ENCODE data around the gene CCDC154. TPM values are rescaled to one million over a fixed set of nuclear protein-coding genes. Genes with fewer than 3 reads are reported as not detected.
"Not testable (repeated sequence)": the region's sequence is repeated elsewhere in the genome, so short reads cannot be mapped to it uniquely, and the experiment has no call there.

CCDC154 gene
- total RNA-seq, 1 donor from 2014 or later, result 1.5 TPM

GRCh38 chr16:1470481-1471251 lies 26.3 kb upstream of the CCDC154 start:
- Mint-ChIP-seq H3K4me1 (ENCODE audit: low read depth, unreplicated experiment) (peaks cover 18% of the 10 kb centered on the region), H3K27ac (ENCODE audit: unreplicated experiment) (peak overlapping the region; percentile 80), H3K27me3 (ENCODE audit: low read depth, unreplicated experiment) (no peaks in the 10 kb centered on the region), H3K4me3 (ENCODE audit: unreplicated experiment) (peak overlapping the region; percentile 78), H3K9me3 (ENCODE audit: unreplicated experiment) (peaks cover 3% of the 10 kb centered on the region), H3K36me3 (ENCODE audit: low read depth, unreplicated experiment) (peaks cover 2% of the 10 kb centered on the region)
- Histone ChIP-seq H3K9ac (ENCODE audit: low read length) (no peak overlapping the region), H3K9me3 (ENCODE audit: insufficient read depth, low read depth, low read length) (no peaks in the 10 kb centered on the region), H3K4me1 (ENCODE audit: insufficient read depth, low read length) (peaks cover 29% of the 10 kb centered on the region), H3K27ac (ENCODE audit: low read depth, low read length) (peak overlapping the region; percentile 16), H2AFZ (ENCODE audit: low read depth, low read length) (no peak overlapping the region), H3K4me3 (ENCODE audit: insufficient read depth, low read depth, low read length) (no peak overlapping the region), H3K27me3 (ENCODE audit: insufficient read depth, low read length) (no peaks in the 10 kb centered on the region), H4K20me1 (ENCODE audit: insufficient read depth, low read length) (peaks cover 54% of the 10 kb centered on the region), H3K36me3 (ENCODE audit: insufficient read depth, low read length) (no peaks in the 10 kb centered on the region), H3K4me2 (ENCODE audit: low read length) (peak overlapping the region; percentile 68), H3K79me2 (ENCODE audit: insufficient read depth, low read length) (peaks cover 77% of the 10 kb centered on the region)
- DNase-seq (ENCODE audit: low read depth) (peak; percentile 44), FAIRE-seq (no peak)
- TF ChIP-seq CTCF (IDR thresholded peaks at IDR 0.05; ENCODE audit: insufficient read depth, low read depth, low read length) (no peak), EZH2 (IDR thresholded peaks at IDR 0.05; ENCODE audit: insufficient read depth, low read length) (no peak)

GRCh38 chr16:1469693-1470201 lies 25.4 kb upstream of the CCDC154 start:
- H3K4me3 ChIP-seq (ENCODE audit: insufficient read depth, low read depth, low read length), result no peak overlapping the region
- no peak overlapping the region for H3K4me3 Mint-ChIP-seq (ENCODE audit: unreplicated experiment)
- DNase-seq (ENCODE audit: low read depth), result no peak
- H3K27ac ChIP-seq (ENCODE audit: low read depth, low read length), result no peak overlapping the region
- no peaks in the 10 kb centered on the region for H3K27me3 ChIP-seq (ENCODE audit: insufficient read depth, low read length)
- H4K20me1 ChIP-seq (ENCODE audit: insufficient read depth, low read length), result peaks cover 57% of the 10 kb centered on the region
- peak overlapping the region; percentile 70 for H3K27ac Mint-ChIP-seq (ENCODE audit: unreplicated experiment)
- FAIRE-seq, result no peak
- H3K36me3 Mint-ChIP-seq (ENCODE audit: low read depth, unreplicated experiment), result peaks cover 5% of the 10 kb centered on the region
- no peak overlapping the region for H3K9ac ChIP-seq (ENCODE audit: low read length)
- peaks cover 23% of the 10 kb centered on the region for H3K4me1 ChIP-seq (ENCODE audit: insufficient read depth, low read length)
- H3K4me1 Mint-ChIP-seq (ENCODE audit: low read depth, unreplicated experiment), result peaks cover 18% of the 10 kb centered on the region
- no peaks in the 10 kb centered on the region for H3K9me3 Mint-ChIP-seq (ENCODE audit: unreplicated experiment)
- H3K4me2 ChIP-seq (ENCODE audit: low read length), result no peak overlapping the region
- H3K9me3 ChIP-seq (ENCODE audit: insufficient read depth, low read depth, low read length), result no peaks in the 10 kb centered on the region
- H3K79me2 ChIP-seq (ENCODE audit: insufficient read depth, low read length), result peaks cover 82% of the 10 kb centered on the region
- TF ChIP-seq EZH2 (IDR thresholded peaks at IDR 0.05; ENCODE audit: insufficient read depth, low read length) (no peak), CTCF (IDR thresholded peaks at IDR 0.05; ENCODE audit: insufficient read depth, low read depth, low read length) (no peak)
- H3K36me3 ChIP-seq (ENCODE audit: insufficient read depth, low read length), result no peaks in the 10 kb centered on the region
- no peak overlapping the region for H2AFZ ChIP-seq (ENCODE audit: low read depth, low read length)
- H3K27me3 Mint-ChIP-seq (ENCODE audit: low read depth, unreplicated experiment), result no peaks in the 10 kb centered on the region

GRCh38 chr16:1469141-1469540 lies 24.8 kb upstream of the CCDC154 start:
- not testable (repeated sequence) for H3K9me3 ChIP-seq (ENCODE audit: insufficient read depth, low read depth, low read length); H3K4me3 Mint-ChIP-seq (ENCODE audit: unreplicated experiment); H3K27ac ChIP-seq (ENCODE audit: low read depth, low read length); H3K9me3 Mint-ChIP-seq (ENCODE audit: unreplicated experiment); H3K36me3 Mint-ChIP-seq (ENCODE audit: low read depth, unreplicated experiment); H2AFZ ChIP-seq (ENCODE audit: low read depth, low read length); H3K27me3 Mint-ChIP-seq (ENCODE audit: low read depth, unreplicated experiment); DNase-seq (ENCODE audit: low read depth); FAIRE-seq; H3K27me3 ChIP-seq (ENCODE audit: insufficient read depth, low read length); H3K36me3 ChIP-seq (ENCODE audit: insufficient read depth, low read length); H3K9ac ChIP-seq (ENCODE audit: low read length); H3K4me2 ChIP-seq (ENCODE audit: low read length); H3K4me3 ChIP-seq (ENCODE audit: insufficient read depth, low read depth, low read length)
- Histone ChIP-seq H4K20me1 (ENCODE audit: insufficient read depth, low read length) (peaks cover 57% of the 10 kb centered on the region), H3K4me1 (ENCODE audit: insufficient read depth, low read length) (peaks cover 20% of the 10 kb centered on the region), H3K79me2 (ENCODE audit: insufficient read depth, low read length) (peaks cover 76% of the 10 kb centered on the region)
- peaks cover 18% of the 10 kb centered on the region for H3K4me1 Mint-ChIP-seq (ENCODE audit: low read depth, unreplicated experiment)
- peak overlapping the region; percentile 70 for H3K27ac Mint-ChIP-seq (ENCODE audit: unreplicated experiment)
